ENCODE results near the gene ITGA2B. TPM values are rescaled to one million over a fixed set of nuclear protein-coding genes. Genes with fewer than 3 reads are reported as not detected.
"Not testable (repeated sequence)": the region's sequence is repeated elsewhere in the genome, so short reads cannot be mapped to it uniquely, and the experiment has no call there.

ITGA2B gene
- total RNA-seq, 2 donors from 2014 or later: 2.6 to 3.2 TPM

GRCh38 chr17:44331249-44331760 is 58.1 kb downstream of the ITGA2B start:
- H3K27ac Mint-ChIP-seq: no peak overlapping the region
- peak in 1 of 2 donors; percentile 84 for DNase-seq (ENCODE audit: low spot score in 2 of 2)
- H3K9me3 Mint-ChIP-seq: no peaks in the 10 kb centered on the region
- no peaks in the 10 kb centered on the region for H3K36me3 Mint-ChIP-seq
- ATAC-seq: peak; percentile 49 to 65

- not testable (repeated sequence) for DNase-seq (ENCODE audit: low spot score in 2 of 2); H3K27ac Mint-ChIP-seq; H3K9me3 Mint-ChIP-seq; H3K36me3 Mint-ChIP-seq; ATAC-seq
Observed at GRCh38 chr17:44330263-44330662, 59.2 kb downstream of the ITGA2B start.

GRCh38 chr17:44329516-44329915 is 59.9 kb downstream of the ITGA2B start:
- H3K9me3 Mint-ChIP-seq; H3K27ac Mint-ChIP-seq; H3K36me3 Mint-ChIP-seq; DNase-seq (ENCODE audit: low spot score in 2 of 2); ATAC-seq: not testable (repeated sequence)

- no peak for ATAC-seq
- H3K27ac Mint-ChIP-seq: peak overlapping the region; percentile 60 to 95
- H3K9me3 Mint-ChIP-seq: no peaks in the 10 kb centered on the region
- no peak for DNase-seq (ENCODE audit: low spot score in 2 of 2)
- peaks cover 0 to 5% of the 10 kb centered on the region in 2 donors for H3K36me3 Mint-ChIP-seq
Observed at GRCh38 chr17:44327715-44328449, 61.6 kb downstream of the ITGA2B start.

- ATAC-seq (peak; percentile 46 to 77), DNase-seq (ENCODE audit: low spot score in 2 of 2) (peak; percentile 85 to 90)
- Mint-ChIP-seq H3K36me3 (peaks cover 0 to 5% of the 10 kb centered on the region in 2 donors), H3K27ac (peak overlapping the region; percentile 87 to 95), H3K9me3 (no peaks in the 10 kb centered on the region)
Observed at GRCh38 chr17:44326861-44327444, 62.5 kb downstream of the ITGA2B start.

GRCh38 chr17:44324571-44325275 is 64.7 kb downstream of the ITGA2B start, which contains the start of gene SLC25A39:
Gene SLC25A39, minus strand, starts transcription at chr17:44324823. Its CDS starts 1,261 bp downstream, at chr17:44323562.
- ATAC-seq (peak; percentile 80 to 81), DNase-seq (ENCODE audit: low spot score in 2 of 2) (peak; percentile 96 to 99)
- Mint-ChIP-seq H3K27ac (peak within 1 kb of the TSS; percentile 95 to 97), H3K9me3 (no peaks in the 10 kb centered on the region), H3K36me3 (peaks cover 0 to 5% of the 10 kb centered on the region in 2 donors)

- Mint-ChIP-seq H3K36me3 (peaks cover 0 to 5% of the 10 kb centered on the region in 2 donors), H3K9me3 (no peaks in the 10 kb centered on the region), H3K27ac (peak overlapping the region; percentile 44 to 63)
- ATAC-seq (peak in 1 of 2 donors; percentile 15), DNase-seq (ENCODE audit: low spot score in 2 of 2) (peak in 1 of 2 donors; percentile 65)
Observed at GRCh38 chr17:44324092-44324570, 65.3 kb downstream of the ITGA2B start.

GRCh38 chr17:44323359-44324091 is 65.9 kb downstream of the ITGA2B start:
- Mint-ChIP-seq H3K36me3 (peaks cover 0 to 5% of the 10 kb centered on the region in 2 donors), H3K9me3 (no peaks in the 10 kb centered on the region), H3K27ac (peak overlapping the region; percentile 44 to 63)
- no peak for ATAC-seq
- DNase-seq (ENCODE audit: low spot score in 2 of 2): no peak

- ATAC-seq (no peak), DNase-seq (ENCODE audit: low spot score in 2 of 2) (no peak)
- Mint-ChIP-seq H3K36me3 (peaks cover 0 to 5% of the 10 kb centered on the region in 2 donors), H3K9me3 (no peaks in the 10 kb centered on the region), H3K27ac (no peak overlapping the region)
Observed at GRCh38 chr17:44322236-44322895, 67.1 kb downstream of the ITGA2B start.

Other genes starting within 250 kb of the ITGA2B start
- gene HROB, start 247.7 kb downstream of the ITGA2B start, total RNA-seq: 10 to 100 TPM; 23.7 to 25.0 TPM
- under 1 TPM; 0.39 to 0.52 TPM for gene ASB16, start 218.9 kb downstream of the ITGA2B start, total RNA-seq
- gene TMUB2, start 202.7 kb downstream of the ITGA2B start, total RNA-seq: 10 to 100 TPM; 27.4 to 50.4 TPM
- 10 to 100 TPM; 81.1 to 94.4 TPM for gene ATXN7L3, start 189.8 kb downstream of the ITGA2B start, total RNA-seq
- gene UBTF, start 170.0 kb downstream of the ITGA2B start, total RNA-seq: 100 to 1,000 TPM; 112 to 134 TPM
- not detected for gene SLC4A1, start 121.5 kb downstream of the ITGA2B start, total RNA-seq
- 1 to 10 TPM; 1.0 to 1.9 TPM for gene RUNDC3A, start 81.0 kb downstream of the ITGA2B start, total RNA-seq
- gene SLC25A39, start 64.8 kb downstream of the ITGA2B start, total RNA-seq: 100 to 1,000 TPM in 1 of 2 donors, 10 to 100 TPM in 1; 92.4 to 131 TPM
- 10 to 100 TPM; 65.0 to 73.0 TPM for gene GRN, start 44.3 kb downstream of the ITGA2B start, total RNA-seq
- under 1 TPM; 0.35 to 0.43 TPM for gene FAM171A2, start 25.8 kb downstream of the ITGA2B start, total RNA-seq
- 10 to 100 TPM; 39.3 to 46.2 TPM for gene GPATCH8, start 113.8 kb upstream of the ITGA2B start, total RNA-seq
- gene FZD2, start 167.8 kb upstream of the ITGA2B start, total RNA-seq: under 1 TPM in 1 of 2 donors, not detected in 1; 0.27 TPM

Measured in activated naive CD4-positive, alpha-beta T cell treated with anti-CD3 and anti-CD28 coated beads, Interleukin-2, amount 50 U/mL, for 72 hours (primary cell).